OCI-LY1 (cell line): Measurements from ENCODE around the gene ALDOA.

Experiments
- H2AFZ ChIP-seq: fragments of 200-600 bp; sonication (generic), shearing (Covaris generic); 2 replicates; pipeline ENCODE4 v1.6.0; 2014; ENCODE audit warnings: antibody characterized with exemption, mild to moderate bottlenecking, low read length
- H3F3A ChIP-seq: fragments of 200-600 bp; sonication (generic), shearing (Covaris generic); 2 replicates; pipeline ENCODE4 v1.6.0; 2014; ENCODE audit warnings: mild to moderate bottlenecking, antibody characterized with exemption, low read length, moderate library complexity; ENCODE audit not compliant: insufficient read depth
- H3K27ac ChIP-seq: fragments of 200-600 bp; sonication (generic); 2 replicates; pipeline ENCODE4 v1.5.1; 2014; ENCODE audit warnings: low read length, mixed run types, mild to moderate bottlenecking, low read depth; ENCODE audit not compliant: poor library complexity, severe bottlenecking
- H3K27me3 ChIP-seq: fragments of 200-600 bp; sonication (generic); 2 replicates; pipeline ENCODE4 v1.6.0; 2014; ENCODE audit warnings: antibody characterized with exemption, mild to moderate bottlenecking, low read length, moderate library complexity; ENCODE audit not compliant: insufficient read depth
- H3K36me3 ChIP-seq: fragments of 200-600 bp; sonication (generic); 2 replicates; pipeline ENCODE4 v1.6.1; 2014; ENCODE audit warnings: mild to moderate bottlenecking, antibody characterized with exemption, low read length, moderate library complexity, mixed read lengths; ENCODE audit not compliant: insufficient read depth
- H3K4me1 ChIP-seq: fragments of 200-600 bp; sonication (generic); 2 replicates; pipeline ENCODE4 v1.5.1; 2014; ENCODE audit warnings: mild to moderate bottlenecking, low read length, moderate library complexity; ENCODE audit not compliant: insufficient read depth, severe bottlenecking
- H3K4me2 ChIP-seq: fragments of 200-600 bp; sonication (generic), shearing (Covaris generic); 2 replicates; pipeline ENCODE4 v1.6.1; 2014; ENCODE audit warnings: low read length
- H3K4me3 ChIP-seq: fragments of 200-600 bp; sonication (generic); 2 replicates; pipeline ENCODE4 v1.5.1; 2014; ENCODE audit warnings: low read length, low read depth, mild to moderate bottlenecking, mixed read lengths; ENCODE audit not compliant: poor library complexity, severe bottlenecking
- H3K79me2 ChIP-seq: fragments of 200-600 bp; shearing (Covaris generic); 2 replicates; pipeline ENCODE4 v1.6.1; 2016; ENCODE audit warnings: mixed run types, low read length, mixed read lengths; ENCODE audit not compliant: insufficient read depth
- H3K9ac ChIP-seq: fragments of 200-600 bp; sonication (generic), shearing (Covaris generic); 2 replicates; pipeline ENCODE4 v1.6.1; 2014; ENCODE audit warnings: mild to moderate bottlenecking, low read length, mixed read lengths
- H3K9me2 ChIP-seq: fragments of 200-600 bp; sonication (generic), shearing (Covaris generic); 2 replicates; pipeline ENCODE4 v1.6.1; 2014; ENCODE audit warnings: low read depth, mild to moderate bottlenecking, low read length, mixed read lengths
- H3K9me3 ChIP-seq: fragments of 200-600 bp; shearing (Covaris generic); 2 replicates; pipeline ENCODE4 v1.6.1; 2014; ENCODE audit warnings: low read length, mixed read lengths
- H4K20me1 ChIP-seq: fragments of 200-600 bp; sonication (generic), shearing (Covaris generic); 2 replicates; pipeline ENCODE4 v1.6.0; 2016; ENCODE audit warnings: mild to moderate bottlenecking, low read length; ENCODE audit not compliant: insufficient read depth
- CTCF ChIP-seq: fragments of 200-600 bp; sonication (generic), shearing (Covaris generic); IDR thresholded peaks from 2 replicates; pipeline ENCODE4 v1.5.1; 2017; ENCODE audit warnings: mild to moderate bottlenecking, antibody characterized with exemption, low read length, moderate library complexity, mixed read lengths
- EZH2 ChIP-seq: fragments of 200-600 bp; sonication (generic), shearing (Covaris generic); IDR thresholded peaks from 2 replicates; pipeline ENCODE4 v1.8.0; 2017; ENCODE audit warnings: borderline replicate concordance, mixed run types, mild to moderate bottlenecking, antibody characterized with exemption, low read length, moderate library complexity, mixed read lengths

The ALDOA gene

GRCh38 chr16:30078744-30079143, 13.2 kb downstream of the ALDOA start:
- H3K79me2 ChIP-seq, result peaks cover 29% of the 10 kb centered on the region
- H3K27me3 ChIP-seq, result no peaks in the 10 kb centered on the region
- H3K4me1 ChIP-seq, result peaks cover 39% of the 10 kb centered on the region
- H4K20me1 ChIP-seq, result no peaks in the 10 kb centered on the region
- H3K4me3 ChIP-seq, result no peak overlapping the region
- H3K9me3 ChIP-seq, result no peaks in the 10 kb centered on the region
- H2AFZ ChIP-seq, result no peak overlapping the region
- no peak overlapping the region; the same call in 1 of the 2 replicates for H3K9ac ChIP-seq
- H3K36me3 ChIP-seq, result peaks cover 63% of the 10 kb centered on the region
- TF ChIP-seq EZH2, result no peak
- peaks cover under 1% of the 10 kb centered on the region; the same call in 1 of the 2 replicates for H3F3A ChIP-seq
- H3K9me2 ChIP-seq, result no peaks in the 10 kb centered on the region
- H3K27ac ChIP-seq, result no peak overlapping the region
- H3K4me2 ChIP-seq, result no peak overlapping the region

- no peaks in the 10 kb centered on the region for H3K9me2 ChIP-seq
- TF ChIP-seq EZH2, result no peak
- TF ChIP-seq CTCF, result no peak
- H3K27me3 ChIP-seq, result no peaks in the 10 kb centered on the region
- no peak overlapping the region for H3K4me3 ChIP-seq
- H4K20me1 ChIP-seq, result no peaks in the 10 kb centered on the region
- no peak overlapping the region for H3K4me2 ChIP-seq
- no peak overlapping the region for H3K9ac ChIP-seq
- no peaks in the 10 kb centered on the region for H3F3A ChIP-seq
- no peaks in the 10 kb centered on the region for H3K9me3 ChIP-seq
- no peak overlapping the region for H3K27ac ChIP-seq
- no peak overlapping the region for H2AFZ ChIP-seq
- H3K4me1 ChIP-seq, result peaks cover 32% of the 10 kb centered on the region
- H3K79me2 ChIP-seq, result peaks cover 29% of the 10 kb centered on the region
- H3K36me3 ChIP-seq, result peaks cover 70% of the 10 kb centered on the region
Observed at GRCh38 chr16:30079480-30079879, 13.9 kb downstream of the ALDOA start.

- no peak for TF ChIP-seq EZH2
- no peak for TF ChIP-seq CTCF
- Histone ChIP-seq H3K36me3 (peaks cover 78% of the 10 kb centered on the region), H3K9me2 (no peaks in the 10 kb centered on the region), H3K9ac (no peak overlapping the region), H3K4me3 (no peak overlapping the region), H3K4me2 (no peak overlapping the region), H4K20me1 (no peaks in the 10 kb centered on the region), H3K27me3 (no peaks in the 10 kb centered on the region), H3K27ac (no peak overlapping the region), H3K9me3 (no peaks in the 10 kb centered on the region), H3F3A (no peaks in the 10 kb centered on the region), H3K4me1 (peaks cover 8% of the 10 kb centered on the region), H2AFZ (no peak overlapping the region), H3K79me2 (peaks cover 12% of the 10 kb centered on the region; the same call in 1 of the 2 replicates)
Observed at GRCh38 chr16:30082545-30083090, 17.1 kb downstream of the ALDOA start.
